ENCODE data around the gene GBF1.
A peak's percentile ranks its signal among the peaks of the same experiment; 100 is the strongest.

The GBF1 gene

DNA sequence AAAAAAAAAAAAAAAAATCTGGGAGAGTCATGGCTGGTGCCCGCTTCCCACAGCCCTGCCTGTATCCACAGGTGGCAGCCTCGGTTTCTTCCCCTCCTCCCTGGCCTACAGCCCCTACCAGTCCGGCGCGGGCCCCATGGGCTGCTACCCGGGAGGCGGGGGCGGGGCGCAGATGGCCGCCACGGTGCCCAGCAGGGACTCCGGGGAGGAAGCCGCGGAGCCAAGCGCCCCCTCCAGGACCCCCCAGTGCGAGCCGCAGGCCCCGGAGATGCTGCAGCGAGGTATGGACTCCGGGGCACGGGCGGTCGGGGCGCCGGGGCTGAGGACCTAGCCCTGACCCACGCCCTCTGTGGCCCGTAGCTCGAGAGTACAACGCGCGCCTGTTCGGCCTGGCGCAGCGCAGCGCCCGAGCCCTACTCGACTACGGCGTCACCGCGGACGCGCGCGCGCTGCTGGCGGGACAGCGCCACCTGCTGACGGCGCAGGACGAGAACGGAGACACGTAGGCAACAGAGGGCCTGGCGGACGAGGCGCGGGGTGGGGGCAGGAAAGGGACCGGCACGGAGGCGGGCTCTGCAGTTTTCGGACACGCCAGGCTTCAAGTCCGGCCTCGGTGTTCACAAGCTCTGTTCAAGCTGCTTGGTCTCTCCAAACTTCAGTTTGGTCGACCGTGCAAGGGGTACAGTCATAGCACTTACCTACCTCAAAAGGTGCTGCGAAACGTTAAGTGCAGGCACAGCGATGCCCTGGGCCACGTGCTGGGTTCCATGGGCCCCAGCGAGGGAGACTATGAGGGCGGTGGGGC lies 154.1 kb downstream of the GBF1 start:
- Histone ChIP-seq H3K4me3 (ENCODE audit: low read depth, low read length) (peak overlapping the region; percentile 60), H3K79me2 (ENCODE audit: control insufficient read depth, insufficient read depth, low read length, unreplicated experiment) (peaks cover 10% of the 10 kb centered on the region), H3K4me1 (ENCODE audit: control insufficient read depth, insufficient read depth, low read length, unreplicated experiment) (peaks cover 21% of the 10 kb centered on the region), H3K27ac (ENCODE audit: low read depth, low read length) (no peak overlapping the region), H3K36me3 (ENCODE audit: insufficient read depth, low read length) (no peaks in the 10 kb centered on the region), H2AFZ (ENCODE audit: low read length, unreplicated experiment) (no peak overlapping the region), H3K27me3 (ENCODE audit: insufficient read depth, low read length) (no peaks in the 10 kb centered on the region)

GRCh38 chr10:102400076-102400475 lies 154.7 kb downstream of the GBF1 start:
- Histone ChIP-seq H3K27me3 (ENCODE audit: insufficient read depth, low read length) (no peaks in the 10 kb centered on the region), H3K27ac (ENCODE audit: low read depth, low read length) (no peak overlapping the region), H3K36me3 (ENCODE audit: insufficient read depth, low read length) (no peaks in the 10 kb centered on the region), H3K79me2 (ENCODE audit: control insufficient read depth, insufficient read depth, low read length, unreplicated experiment) (peaks cover 10% of the 10 kb centered on the region), H2AFZ (ENCODE audit: low read length, unreplicated experiment) (no peak overlapping the region), H3K4me1 (ENCODE audit: control insufficient read depth, insufficient read depth, low read length, unreplicated experiment) (peaks cover 21% of the 10 kb centered on the region), H3K4me3 (ENCODE audit: low read depth, low read length) (no peak overlapping the region)

GRCh38 chr10:102400598-102401341 lies 155.4 kb downstream of the GBF1 start:
- Histone ChIP-seq H3K4me3 (ENCODE audit: low read depth, low read length) (no peak overlapping the region), H3K36me3 (ENCODE audit: insufficient read depth, low read length) (no peaks in the 10 kb centered on the region), H3K27me3 (ENCODE audit: insufficient read depth, low read length) (no peaks in the 10 kb centered on the region), H2AFZ (ENCODE audit: low read length, unreplicated experiment) (no peak overlapping the region), H3K27ac (ENCODE audit: low read depth, low read length) (no peak overlapping the region), H3K79me2 (ENCODE audit: control insufficient read depth, insufficient read depth, low read length, unreplicated experiment) (peaks cover 10% of the 10 kb centered on the region), H3K4me1 (ENCODE audit: control insufficient read depth, insufficient read depth, low read length, unreplicated experiment) (peaks cover 21% of the 10 kb centered on the region)

- Histone ChIP-seq H3K79me2 (ENCODE audit: control insufficient read depth, insufficient read depth, low read length, unreplicated experiment) (peaks cover 5% of the 10 kb centered on the region), H3K36me3 (ENCODE audit: insufficient read depth, low read length) (no peaks in the 10 kb centered on the region), H3K4me3 (ENCODE audit: low read depth, low read length) (no peak overlapping the region), H2AFZ (ENCODE audit: low read length, unreplicated experiment) (no peak overlapping the region), H3K4me1 (ENCODE audit: control insufficient read depth, insufficient read depth, low read length, unreplicated experiment) (peaks cover 19% of the 10 kb centered on the region), H3K27ac (ENCODE audit: low read depth, low read length) (no peak overlapping the region), H3K27me3 (ENCODE audit: insufficient read depth, low read length) (no peaks in the 10 kb centered on the region)
These were observed 156.0 kb downstream of the GBF1 start for GRCh38 chr10:102401342-102401654.

GRCh38 chr10:102401735-102402511 lies 156.6 kb downstream of the GBF1 start:
- peaks cover 12% of the 10 kb centered on the region for H3K4me1 ChIP-seq (ENCODE audit: control insufficient read depth, insufficient read depth, low read length, unreplicated experiment)
- H2AFZ ChIP-seq (ENCODE audit: low read length, unreplicated experiment), result no peak overlapping the region
- no peak overlapping the region for H3K4me3 ChIP-seq (ENCODE audit: low read depth, low read length)
- H3K79me2 ChIP-seq (ENCODE audit: control insufficient read depth, insufficient read depth, low read length, unreplicated experiment), result no peaks in the 10 kb centered on the region
- no peaks in the 10 kb centered on the region for H3K27me3 ChIP-seq (ENCODE audit: insufficient read depth, low read length)
- no peak overlapping the region for H3K27ac ChIP-seq (ENCODE audit: low read depth, low read length)
- H3K36me3 ChIP-seq (ENCODE audit: insufficient read depth, low read length), result no peaks in the 10 kb centered on the region

- Histone ChIP-seq H3K36me3 (ENCODE audit: insufficient read depth, low read length) (no peaks in the 10 kb centered on the region), H3K27ac (ENCODE audit: low read depth, low read length) (no peak overlapping the region), H2AFZ (ENCODE audit: low read length, unreplicated experiment) (no peak overlapping the region), H3K4me1 (ENCODE audit: control insufficient read depth, insufficient read depth, low read length, unreplicated experiment) (peaks cover 11% of the 10 kb centered on the region), H3K4me3 (ENCODE audit: low read depth, low read length) (no peak overlapping the region), H3K79me2 (ENCODE audit: control insufficient read depth, insufficient read depth, low read length, unreplicated experiment) (no peaks in the 10 kb centered on the region), H3K27me3 (ENCODE audit: insufficient read depth, low read length) (no peaks in the 10 kb centered on the region)
These were observed 157.2 kb downstream of the GBF1 start for GRCh38 chr10:102402512-102402896.

DNA sequence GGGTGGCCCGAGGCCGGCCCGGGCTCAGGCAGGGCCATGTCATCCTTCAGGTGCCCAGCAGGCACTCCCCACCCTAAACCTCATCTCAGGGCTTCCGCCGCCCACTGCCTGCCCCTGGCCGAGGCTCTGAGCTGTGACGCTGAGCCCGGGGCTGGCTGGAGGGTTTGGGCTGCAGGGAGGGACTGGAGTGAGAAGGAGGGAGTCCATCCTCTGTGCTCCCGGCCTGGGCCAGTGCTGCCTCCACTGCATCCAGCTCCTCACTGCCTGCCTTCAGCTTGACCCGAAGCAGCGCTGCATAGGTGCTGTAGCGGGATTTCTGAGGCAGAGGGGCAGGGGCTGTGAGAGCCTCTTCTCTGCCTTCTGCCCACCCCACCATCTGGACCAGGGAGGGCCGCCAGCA lies 157.8 kb downstream of the GBF1 start:
- Histone ChIP-seq H3K79me2 (ENCODE audit: control insufficient read depth, insufficient read depth, low read length, unreplicated experiment) (no peaks in the 10 kb centered on the region), H3K4me1 (ENCODE audit: control insufficient read depth, insufficient read depth, low read length, unreplicated experiment) (peaks cover 11% of the 10 kb centered on the region), H3K4me3 (ENCODE audit: low read depth, low read length) (no peak overlapping the region), H3K27me3 (ENCODE audit: insufficient read depth, low read length) (peaks cover 4% of the 10 kb centered on the region; the same call in 1 of the 2 replicates), H3K27ac (ENCODE audit: low read depth, low read length) (no peak overlapping the region), H3K36me3 (ENCODE audit: insufficient read depth, low read length) (no peaks in the 10 kb centered on the region), H2AFZ (ENCODE audit: low read length, unreplicated experiment) (no peak overlapping the region)

DNA sequence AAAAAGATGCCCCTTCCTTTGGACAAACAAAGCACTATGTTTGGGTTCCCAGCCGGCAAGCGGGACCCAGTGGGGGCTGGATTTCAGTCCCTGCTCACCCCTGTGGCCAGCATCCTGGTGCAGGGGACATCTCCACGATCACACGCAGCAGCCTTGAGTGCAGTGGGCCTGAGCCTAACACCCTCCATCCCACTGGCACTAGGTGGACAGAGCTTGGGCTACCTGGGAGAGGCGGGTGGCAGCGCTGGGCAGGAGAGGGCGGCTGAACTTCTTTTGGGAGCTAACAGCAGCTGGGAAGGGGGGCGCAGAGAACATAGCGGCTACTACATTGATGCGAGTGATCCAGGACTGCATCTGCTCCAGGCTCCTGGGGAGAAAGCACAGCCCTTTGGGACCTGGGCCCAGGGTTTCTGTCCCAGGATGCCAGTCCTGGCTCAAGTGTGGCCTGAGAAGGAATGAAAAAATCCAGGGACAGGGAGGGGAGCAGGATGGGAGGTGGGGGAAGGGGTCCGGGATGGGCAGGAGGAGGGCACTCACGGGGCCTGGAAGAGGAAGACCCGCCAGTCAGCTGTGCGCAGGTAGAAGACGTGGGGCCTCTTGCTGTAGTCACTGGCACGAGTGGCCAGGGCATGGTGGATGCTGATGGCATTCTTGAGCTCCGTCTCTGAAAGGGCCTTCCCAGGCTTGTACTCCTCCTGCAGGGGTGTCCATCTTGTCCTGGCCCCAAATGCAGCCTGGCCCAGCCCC lies 159.2 kb downstream of the GBF1 start:
- Histone ChIP-seq H3K36me3 (ENCODE audit: insufficient read depth, low read length) (no peaks in the 10 kb centered on the region), H3K27me3 (ENCODE audit: insufficient read depth, low read length) (peaks cover 16% of the 10 kb centered on the region), H3K79me2 (ENCODE audit: control insufficient read depth, insufficient read depth, low read length, unreplicated experiment) (no peaks in the 10 kb centered on the region), H2AFZ (ENCODE audit: low read length, unreplicated experiment) (no peak overlapping the region), H3K27ac (ENCODE audit: low read depth, low read length) (no peak overlapping the region), H3K4me3 (ENCODE audit: low read depth, low read length) (no peak overlapping the region), H3K4me1 (ENCODE audit: control insufficient read depth, insufficient read depth, low read length, unreplicated experiment) (peaks cover 15% of the 10 kb centered on the region)

- no peak overlapping the region for H3K27ac ChIP-seq (ENCODE audit: low read depth, low read length)
- peaks cover 22% of the 10 kb centered on the region for H3K27me3 ChIP-seq (ENCODE audit: insufficient read depth, low read length)
- no peak overlapping the region for H3K4me3 ChIP-seq (ENCODE audit: low read depth, low read length)
- no peaks in the 10 kb centered on the region for H3K36me3 ChIP-seq (ENCODE audit: insufficient read depth, low read length)
- no peak overlapping the region for H2AFZ ChIP-seq (ENCODE audit: low read length, unreplicated experiment)
- H3K4me1 ChIP-seq (ENCODE audit: control insufficient read depth, insufficient read depth, low read length, unreplicated experiment), result peaks cover 19% of the 10 kb centered on the region
- no peaks in the 10 kb centered on the region for H3K79me2 ChIP-seq (ENCODE audit: control insufficient read depth, insufficient read depth, low read length, unreplicated experiment)
These were observed 159.8 kb downstream of the GBF1 start for GRCh38 chr10:102405108-102405571.

DNA sequence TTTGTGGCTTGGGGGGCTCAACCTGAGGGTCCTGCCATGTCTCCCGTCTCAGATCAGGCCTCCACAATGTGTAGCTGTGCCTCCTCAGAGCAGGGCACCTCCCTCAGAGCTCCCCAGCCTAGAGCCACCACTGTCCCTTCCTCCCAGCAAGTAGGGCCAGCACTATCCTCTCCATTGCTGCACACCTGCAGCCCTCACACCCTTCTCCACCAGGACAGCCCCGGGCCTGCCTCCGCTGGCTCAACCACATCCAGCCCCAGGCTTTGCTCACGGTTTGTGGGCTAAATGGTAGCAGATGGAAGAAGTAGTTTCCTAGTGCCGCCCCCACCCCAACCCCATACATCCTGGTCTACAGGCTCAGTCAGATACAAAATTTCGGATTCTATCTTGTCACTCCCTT lies 160.3 kb downstream of the GBF1 start:
- H3K4me3 ChIP-seq (ENCODE audit: low read depth, low read length), result no peak overlapping the region
- H3K79me2 ChIP-seq (ENCODE audit: control insufficient read depth, insufficient read depth, low read length, unreplicated experiment), result no peaks in the 10 kb centered on the region
- no peak overlapping the region for H3K27ac ChIP-seq (ENCODE audit: low read depth, low read length)
- peaks cover 27% of the 10 kb centered on the region for H3K27me3 ChIP-seq (ENCODE audit: insufficient read depth, low read length)
- H3K4me1 ChIP-seq (ENCODE audit: control insufficient read depth, insufficient read depth, low read length, unreplicated experiment), result peaks cover 24% of the 10 kb centered on the region
- H3K36me3 ChIP-seq (ENCODE audit: insufficient read depth, low read length), result no peaks in the 10 kb centered on the region
- no peak overlapping the region for H2AFZ ChIP-seq (ENCODE audit: low read length, unreplicated experiment)
